Small intestine (tissue), 7 donors: ENCODE data around the gene PLA2G6. TPM values are rescaled to one million over a fixed set of nuclear protein-coding genes. Genes with fewer than 3 reads are reported as not detected.
A peak's percentile ranks its signal among the peaks of the same experiment; 100 is the strongest.

Experiments used
- DNase-seq, 2 donors: peaks; one replicate each; pipeline versions ENCODE4 v3.0.0 to v3.0.0-alpha.2; 2013
- FAIRE-seq: peaks from 2 replicates; lab custom pipeline; 2012; peaks lifted over from hg19 to GRCh38; lab: Jason Lieb, UNC
- H3K27ac ChIP-seq, 3 donors: one replicate each; pipeline ENCODE4 v1.5.1; 2013; ENCODE audit warnings: low read length in 2 of 3, mild to moderate bottlenecking in 2 of 3, control low read depth in 1 of 3, inconsistent platforms in 1 of 3, low read depth in 1 of 3, moderate library complexity in 1 of 3
- H3K27me3 ChIP-seq, 3 donors: one replicate each; pipeline ENCODE4 v1.6.1; 2013; ENCODE audit warnings: low read length in 3 of 3, inconsistent platforms in 1 of 3; ENCODE audit not compliant: control insufficient read depth in 3 of 3, insufficient read depth in 3 of 3
- H3K36me3 ChIP-seq, 3 donors: one replicate each; pipeline ENCODE4 v1.6.1; 2013; ENCODE audit warnings: low read length in 3 of 3, inconsistent platforms in 1 of 3, low read depth in 1 of 3, mild to moderate bottlenecking in 1 of 3, moderate library complexity in 1 of 3; ENCODE audit not compliant: control insufficient read depth in 3 of 3, insufficient read depth in 2 of 3
- H3K4me1 ChIP-seq, 3 donors: one replicate each; pipeline ENCODE4 v1.6.1; 2013; ENCODE audit warnings: low read length in 2 of 3, inconsistent platforms in 1 of 3, low read depth in 1 of 3, mild to moderate bottlenecking in 1 of 3, moderate library complexity in 1 of 3; ENCODE audit not compliant: control insufficient read depth in 3 of 3, insufficient read depth in 2 of 3
- H3K4me3 ChIP-seq, 3 donors: one replicate each; pipeline ENCODE4 v1.5.1; 2013; ENCODE audit warnings: low read length in 3 of 3, control low read depth in 1 of 3, inconsistent platforms in 1 of 3, low read depth in 1 of 3, mild to moderate bottlenecking in 1 of 3, moderate library complexity in 1 of 3
- H3K9me3 ChIP-seq, 2 donors: one replicate each; pipeline ENCODE4 v1.6.1; 2013; ENCODE audit warnings: low read depth in 1 of 2, low read length in 1 of 2; ENCODE audit not compliant: control insufficient read depth in 2 of 2, insufficient read depth in 1 of 2
- WGBS, 3 donors: extraction: QIAGEN DNeasy Blood & Tissue Kit; methylation state at CpG; one replicate each; pipeline ENCODE4 v1.1.7; 2013; 5-methylcytosine and 5-hydroxymethylcytosine counted together
- polyA plus RNA-seq, 4 donors: library from polyadenylated mRNA; stranded (reverse) in 3 of 4; unstranded in 1 of 4; fragments of 200-250 nt in 3 of 4; fragments of 120-200 nt in 1 of 4; gene quantifications; one replicate each; pipeline versions ENCODE4 v1.2.1 to v1.2.3, GENCODE V29; 2013
- donor health status: healthy with polysubstance abuse.
- donor health status: control.
- donor health status: control.
- donor health status: Bipolar disorder and iron deficiency.
- donor health status: healthy.

Gene PLA2G6
- polyA plus RNA-seq, 4 donors, result 13.8 to 55.0 (median 24.3) TPM

GRCh38 chr22:38172832-38173640 is 8.6 kb downstream of the PLA2G6 start:
- no peaks in the 10 kb centered on the region for H3K27me3 ChIP-seq
- peak overlapping the region in 2 of 3 donors; percentile 29 to 82 for H3K27ac ChIP-seq
- FAIRE-seq (no peak), DNase-seq (peak; percentile 52 to 77)
- WGBS, 3 donors, result 26 to 45% (median 37%) methylated on average over 16 of the region's 16 CpGs
- H3K4me3 ChIP-seq, result no peak overlapping the region
- peaks cover 0 to 33% (median 0%) of the 10 kb centered on the region in 3 donors for H3K36me3 ChIP-seq
- no peaks in the 10 kb centered on the region for H3K9me3 ChIP-seq
- peaks cover 0 to 17% (median 16%) of the 10 kb centered on the region in 3 donors for H3K4me1 ChIP-seq

DNA sequence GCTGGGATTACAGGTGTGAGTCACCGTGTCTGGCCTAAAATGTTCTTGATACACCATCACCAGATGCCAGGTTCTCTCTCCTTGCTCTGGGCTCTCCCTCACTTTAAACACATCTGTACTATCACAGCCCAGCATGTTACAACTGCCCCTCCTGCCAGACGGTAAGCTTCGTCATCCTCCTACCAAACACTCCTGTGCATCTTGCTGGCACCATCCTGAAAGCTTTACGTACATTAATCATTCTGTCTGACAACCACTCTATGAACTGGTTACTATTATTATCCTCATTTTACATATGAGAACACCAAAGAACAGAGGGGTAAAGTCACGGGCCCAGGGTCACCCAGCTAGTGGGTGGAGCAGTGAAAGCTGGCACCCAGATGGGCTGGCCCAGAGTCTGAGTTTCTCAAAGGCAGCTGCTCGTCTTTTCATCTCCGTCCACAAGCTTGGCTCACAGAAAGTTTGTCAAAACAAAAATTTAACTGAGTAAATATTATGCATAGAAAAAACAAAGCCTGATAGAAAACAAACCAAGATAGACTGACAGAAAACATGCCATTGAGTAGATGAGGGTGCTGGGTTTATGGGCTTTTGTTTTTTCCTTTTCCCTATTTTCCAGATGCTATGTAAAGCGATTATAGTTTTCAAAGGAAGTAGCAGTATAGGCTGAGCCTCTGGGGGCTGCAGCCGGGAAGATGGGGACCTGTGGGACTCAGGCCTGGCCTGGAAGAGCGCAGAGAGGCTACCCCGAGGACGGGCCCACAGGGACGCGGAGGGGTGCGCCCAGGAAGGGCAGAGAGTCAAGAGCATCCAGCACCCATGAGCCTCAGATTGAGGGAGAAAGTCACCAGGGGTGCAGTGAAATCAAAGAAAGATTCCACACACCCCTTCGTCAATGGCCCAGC is 9.5 kb downstream of the PLA2G6 start:
- Histone ChIP-seq H3K4me3 (no peak overlapping the region), H3K27ac (peak overlapping the region in 2 of 3 donors; percentile 29 to 82), H3K27me3 (no peaks in the 10 kb centered on the region), H3K9me3 (no peaks in the 10 kb centered on the region), H3K4me1 (peaks cover 0 to 16% (median 14%) of the 10 kb centered on the region in 3 donors), H3K36me3 (peaks cover 0 to 41% (median 0%) of the 10 kb centered on the region in 3 donors)
- no peak for FAIRE-seq
- 68 to 80% (median 77%) methylated on average over 16 of the region's 16 CpGs for WGBS, 3 donors
- no peak for DNase-seq

DNA sequence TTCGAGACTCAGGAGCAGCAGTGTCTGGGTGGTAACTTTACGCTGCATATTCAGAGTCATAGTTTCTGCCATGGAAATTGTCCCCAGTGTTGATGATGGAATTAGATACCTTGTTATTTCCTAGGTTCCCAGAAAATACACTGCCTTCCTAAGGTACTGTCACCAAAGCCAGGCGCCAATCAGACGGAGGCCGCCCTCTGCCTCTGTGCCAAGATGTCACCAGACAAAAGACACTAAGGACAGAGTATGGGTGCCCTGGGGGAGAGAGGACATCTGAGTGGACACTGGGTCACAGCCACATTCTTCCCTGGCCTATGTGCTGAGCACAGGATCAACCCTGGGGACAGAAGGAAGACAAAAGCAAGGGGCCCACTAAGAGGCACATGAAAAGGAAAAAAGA is 11.2 kb downstream of the PLA2G6 start:
- H3K4me3 ChIP-seq, result no peak overlapping the region
- FAIRE-seq, result no peak
- DNase-seq, result no peak

GRCh38 chr22:38169116-38169515 is 12.5 kb downstream of the PLA2G6 start:
- Histone ChIP-seq H3K4me1 (peaks cover 4 to 32% (median 8%) of the 10 kb centered on the region in 3 donors), H3K27ac (no peak overlapping the region), H3K4me3 (no peak overlapping the region), H3K27me3 (no peaks in the 10 kb centered on the region), H3K36me3 (peaks cover 0 to 47% (median 0%) of the 10 kb centered on the region in 3 donors), H3K9me3 (no peaks in the 10 kb centered on the region)
- no peak for DNase-seq
- WGBS, 3 donors, result 92 to 96% (median 94%) methylated on average over 17 of the region's 17 CpGs
- no peak for FAIRE-seq

More for the DNA sequence above, 11.2 kb downstream of the PLA2G6 start:
- 94 to 99% (median 98%) methylated on average over 5 of the region's 5 CpGs for WGBS, 3 donors
- H3K27ac ChIP-seq, result no peak overlapping the region
- H3K4me1 ChIP-seq, result peaks cover 4 to 19% (median 8%) of the 10 kb centered on the region in 3 donors
- no peaks in the 10 kb centered on the region for H3K27me3 ChIP-seq
- peaks cover 0 to 43% (median 0%) of the 10 kb centered on the region in 3 donors for H3K36me3 ChIP-seq
- H3K9me3 ChIP-seq, result no peaks in the 10 kb centered on the region

GRCh38 chr22:38167988-38168407 is 13.6 kb downstream of the PLA2G6 start:
- 78 to 90% (median 84%) methylated on average over 7 of the region's 7 CpGs for WGBS, 3 donors
- Histone ChIP-seq H3K36me3 (peaks cover 0 to 46% (median 0%) of the 10 kb centered on the region in 3 donors), H3K9me3 (no peaks in the 10 kb centered on the region), H3K27me3 (no peaks in the 10 kb centered on the region), H3K4me1 (peaks cover 3 to 37% (median 10%) of the 10 kb centered on the region in 3 donors), H3K4me3 (no peak overlapping the region), H3K27ac (no peak overlapping the region)
- FAIRE-seq (no peak), DNase-seq (no peak)

GRCh38 chr22:38165922-38166593 is 15.6 kb downstream of the PLA2G6 start:
- DNase-seq, result no peak
- Histone ChIP-seq H3K27ac (peak overlapping the region in 1 of 3 donors; percentile 84), H3K4me1 (peaks cover 0 to 49% (median 11%) of the 10 kb centered on the region in 3 donors), H3K27me3 (no peaks in the 10 kb centered on the region), H3K36me3 (peaks cover 0 to 48% (median 0%) of the 10 kb centered on the region in 3 donors), H3K9me3 (peaks cover 0 to 2% of the 10 kb centered on the region in 2 donors), H3K4me3 (no peak overlapping the region)
- 82 to 88% (median 85%) methylated on average over 13 of the region's 13 CpGs for WGBS, 3 donors
- FAIRE-seq, result no peak

DNA sequence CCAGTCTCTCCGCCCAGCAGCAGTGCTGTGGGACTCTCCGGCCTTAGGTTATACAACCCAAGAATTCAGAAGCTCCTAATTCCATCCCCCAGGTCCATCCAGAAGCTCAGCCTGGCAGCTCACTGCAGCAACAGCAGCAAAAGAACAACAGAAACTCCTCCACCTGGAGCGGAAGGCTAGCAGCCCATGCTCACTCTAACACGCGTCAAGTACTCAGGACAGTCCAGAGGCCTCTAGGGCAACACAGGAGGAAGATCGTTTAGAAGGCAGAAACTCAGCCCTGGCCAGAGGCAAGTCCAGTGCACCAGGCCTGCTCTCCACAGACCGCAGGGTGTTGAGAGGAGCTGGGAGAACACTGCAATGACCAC is 17.1 kb downstream of the PLA2G6 start:
- peaks cover 0 to 2% of the 10 kb centered on the region in 2 donors for H3K9me3 ChIP-seq
- 66 to 81% (median 76%) methylated on average over 7 of the region's 7 CpGs for WGBS, 3 donors
- H3K4me3 ChIP-seq, result no peak overlapping the region
- peak overlapping the region; percentile 57 to 84 (median 72) for H3K27ac ChIP-seq
- no peaks in the 10 kb centered on the region for H3K27me3 ChIP-seq
- FAIRE-seq (no peak), DNase-seq (no peak)
- peaks cover 0 to 43% (median 0%) of the 10 kb centered on the region in 3 donors for H3K36me3 ChIP-seq
- peaks cover 0 to 49% (median 11%) of the 10 kb centered on the region in 3 donors for H3K4me1 ChIP-seq
